Left renal cortex interstitium (tissue), 4 donors: ENCODE measurements around the gene MRPS18A. TPM values are rescaled to one million over a fixed set of nuclear protein-coding genes. Genes with fewer than 3 reads are reported as not detected.

Experiments used
- DNase-seq, 4 donors: peaks; one replicate each; pipeline ENCODE4 v3.0.0-alpha.2; 2013; ENCODE audit warnings: low read depth in 4 of 4, low spot score in 2 of 4, missing footprints in 1 of 4
- polyA plus RNA-seq, 4 donors: library from polyadenylated mRNA; unstranded; fragments of 120-200 nt; gene quantifications; one replicate each; pipeline ENCODE4 v1.2.1, GENCODE V29; 2013; ENCODE audit not compliant: insufficient read length in 4 of 4

Gene MRPS18A
- polyA plus RNA-seq, 4 donors = 40.5 to 62.0 (median 49.1) TPM

DNA sequence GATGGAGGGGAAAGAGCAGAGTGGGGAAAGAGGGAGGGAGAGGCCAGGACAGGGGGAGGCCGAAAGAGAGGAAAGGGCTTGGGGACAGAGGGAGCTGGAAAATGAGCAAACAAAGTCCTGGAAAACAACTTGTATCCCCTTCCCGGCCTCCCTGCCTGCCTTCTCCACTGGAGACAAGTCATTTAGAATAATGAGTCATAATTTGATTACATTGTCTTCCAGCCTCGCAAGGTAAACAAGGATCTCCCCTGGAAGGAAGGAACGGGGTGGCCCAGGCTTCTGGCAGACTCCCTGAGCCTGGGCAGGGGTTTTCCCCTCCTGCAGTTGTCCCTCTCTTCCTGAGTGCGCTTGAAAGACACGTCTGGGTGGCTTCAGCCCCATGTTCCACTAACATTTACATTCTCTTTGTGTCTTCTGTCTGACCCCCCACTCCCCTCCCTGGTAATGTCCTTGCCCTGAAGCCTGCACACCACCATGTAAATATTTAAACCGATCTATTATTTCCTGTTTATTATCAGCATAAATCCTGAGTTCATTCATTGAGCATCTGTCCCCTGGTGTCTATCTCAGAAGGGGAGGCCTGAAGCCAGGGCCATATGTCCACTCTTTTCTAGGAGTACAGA, 12.1 kb upstream of the MRPS18A start:
- DNase-seq = no peak

DNA sequence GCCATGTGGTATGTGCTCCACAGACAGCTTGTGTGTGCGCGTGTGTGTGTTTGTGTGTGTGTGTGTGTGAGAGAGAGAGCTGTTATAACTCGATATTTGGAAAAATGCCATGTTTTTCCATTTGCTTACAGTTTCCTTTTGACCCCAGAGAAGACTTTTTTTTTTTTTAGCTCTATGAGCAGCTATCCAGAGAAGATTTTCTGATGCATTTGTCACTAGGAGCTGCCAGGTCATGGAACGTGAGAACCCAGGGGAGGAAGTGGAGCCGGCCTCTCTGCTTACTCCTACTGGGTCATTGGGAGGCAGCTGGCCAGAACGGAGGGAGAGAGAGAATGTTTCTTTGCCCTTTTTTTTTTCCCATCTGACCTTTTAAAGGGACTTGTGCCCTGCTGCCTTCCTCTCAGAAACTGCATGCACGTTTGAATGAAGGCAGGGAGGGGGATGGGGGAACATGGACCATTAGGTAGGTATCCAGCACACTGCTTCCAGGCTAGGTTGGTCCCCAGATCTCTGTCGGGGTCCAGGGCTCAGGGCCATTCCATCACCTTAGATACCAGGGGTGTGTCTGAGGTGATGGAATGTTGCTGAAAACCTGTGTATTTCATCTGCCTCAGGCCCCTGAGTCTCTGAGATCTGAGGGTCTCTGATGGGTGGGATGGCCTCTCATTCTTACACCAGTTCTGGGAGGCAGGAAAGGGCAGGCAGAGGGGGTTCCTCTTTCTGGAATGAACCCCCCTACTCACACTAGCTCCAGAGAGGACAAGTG, 11.2 kb upstream of the MRPS18A start:
- no peak for DNase-seq

DNA sequence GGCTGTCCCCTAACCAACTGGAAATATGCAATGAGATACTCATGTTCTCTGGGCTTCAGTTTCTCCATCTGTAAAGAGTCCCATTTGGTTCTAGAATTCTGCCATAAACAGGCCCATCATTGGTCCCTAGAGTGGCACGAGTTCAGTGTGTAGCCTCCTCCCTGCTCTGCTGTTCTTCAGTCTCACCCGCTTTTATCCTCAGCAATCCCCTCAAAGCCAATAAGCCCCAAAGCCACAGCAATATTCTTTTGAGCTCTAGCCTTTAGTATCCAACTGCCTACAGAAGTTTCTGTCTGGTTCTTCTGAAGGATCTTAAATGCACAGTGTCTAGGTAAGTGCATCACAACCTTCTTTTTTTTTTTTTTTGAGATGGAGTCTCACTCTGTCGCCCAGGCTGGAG, 9.8 kb upstream of the MRPS18A start:
- no peak for DNase-seq

DNA sequence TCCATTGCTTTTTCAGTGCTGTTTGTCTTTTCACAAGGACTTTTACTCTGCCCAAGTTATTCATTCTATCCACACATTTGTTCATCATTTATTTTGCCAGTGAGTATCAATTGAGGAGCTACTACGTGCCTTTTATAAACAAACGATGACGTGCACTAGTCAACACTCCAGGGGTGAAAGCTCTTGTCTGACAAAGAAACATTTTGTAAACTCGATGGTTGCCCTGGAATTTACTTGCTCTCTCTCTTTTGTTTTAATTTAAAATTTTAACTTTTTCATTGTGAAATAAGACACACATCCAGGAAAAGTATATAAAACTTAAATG, 8.3 kb upstream of the MRPS18A start:
- DNase-seq = no peak

DNA sequence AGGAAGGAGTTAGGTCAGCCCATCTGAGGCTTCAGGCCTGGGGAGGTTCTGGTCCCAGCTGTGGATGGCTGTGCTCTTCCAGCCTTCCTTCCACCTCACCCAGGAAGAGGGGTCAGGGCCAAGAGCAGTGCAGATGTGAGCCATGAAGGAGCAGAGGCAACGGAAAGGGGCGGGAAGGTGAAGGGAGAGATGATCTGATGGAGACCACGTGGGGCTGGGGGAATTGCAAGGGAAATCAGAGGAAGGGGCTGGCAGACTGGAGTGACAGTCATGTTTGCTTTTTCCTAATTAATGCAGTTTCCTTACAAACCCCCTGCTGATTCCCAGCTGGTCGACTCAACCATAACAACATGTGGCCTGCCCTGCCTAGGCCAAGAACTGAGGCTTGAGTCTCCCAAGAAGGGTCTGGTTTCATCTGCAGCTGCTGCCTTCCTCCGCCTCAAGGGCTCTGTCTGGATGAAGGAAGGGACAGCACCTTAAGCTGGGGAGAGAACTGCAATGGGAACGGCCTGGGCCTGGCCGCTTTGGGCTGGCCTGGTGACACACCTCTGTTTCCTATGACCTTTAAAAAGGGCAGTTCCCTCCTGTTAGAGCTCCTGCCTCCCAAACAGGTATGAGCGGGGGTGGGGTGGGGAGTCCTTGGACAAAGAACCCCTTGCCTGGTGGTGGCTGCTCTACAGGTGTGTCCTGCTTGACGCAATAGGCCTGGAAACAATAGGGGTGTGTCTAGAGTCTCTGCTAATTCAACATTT, 7.8 kb upstream of the MRPS18A start:
- DNase-seq = no peak

DNA sequence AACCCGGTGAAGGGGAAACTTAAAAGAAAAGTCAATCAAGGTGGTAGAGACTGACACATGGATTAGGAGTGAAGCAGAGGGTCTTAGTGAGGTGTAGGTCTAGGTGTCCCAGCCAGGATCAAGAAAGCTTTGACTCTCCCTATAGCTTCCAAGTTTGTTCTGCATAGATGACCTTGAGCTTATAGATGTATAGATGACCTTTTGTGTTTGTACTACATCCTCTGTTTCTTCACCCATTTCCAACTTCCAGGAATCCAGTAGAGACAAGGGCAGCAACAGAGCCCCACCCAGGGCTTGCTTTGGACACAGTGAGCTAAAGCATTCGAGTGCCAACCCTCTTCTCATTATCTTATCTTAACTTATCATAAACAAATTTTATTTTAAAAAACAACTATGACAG, 1.8 kb upstream of the MRPS18A start:
- no peak for DNase-seq

DNA sequence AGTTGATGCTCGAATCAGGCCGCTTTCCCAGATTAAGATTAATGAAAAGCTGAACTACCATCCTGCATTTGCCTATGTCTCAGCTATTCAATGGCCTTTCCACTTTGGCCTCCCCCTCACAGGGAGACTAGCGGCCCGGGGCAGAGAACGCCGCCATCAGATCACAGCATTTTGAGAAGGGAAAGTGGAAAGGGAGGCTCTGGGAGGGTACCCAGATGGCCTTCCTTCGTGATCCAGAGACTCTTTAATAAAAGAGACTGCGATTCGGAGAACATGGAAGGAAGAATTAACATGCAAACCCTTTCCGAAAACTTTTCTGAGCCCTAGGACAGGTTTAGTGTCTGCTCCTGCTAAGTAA, 533 bp downstream of the MRPS18A start:
- no peak for DNase-seq

DNA sequence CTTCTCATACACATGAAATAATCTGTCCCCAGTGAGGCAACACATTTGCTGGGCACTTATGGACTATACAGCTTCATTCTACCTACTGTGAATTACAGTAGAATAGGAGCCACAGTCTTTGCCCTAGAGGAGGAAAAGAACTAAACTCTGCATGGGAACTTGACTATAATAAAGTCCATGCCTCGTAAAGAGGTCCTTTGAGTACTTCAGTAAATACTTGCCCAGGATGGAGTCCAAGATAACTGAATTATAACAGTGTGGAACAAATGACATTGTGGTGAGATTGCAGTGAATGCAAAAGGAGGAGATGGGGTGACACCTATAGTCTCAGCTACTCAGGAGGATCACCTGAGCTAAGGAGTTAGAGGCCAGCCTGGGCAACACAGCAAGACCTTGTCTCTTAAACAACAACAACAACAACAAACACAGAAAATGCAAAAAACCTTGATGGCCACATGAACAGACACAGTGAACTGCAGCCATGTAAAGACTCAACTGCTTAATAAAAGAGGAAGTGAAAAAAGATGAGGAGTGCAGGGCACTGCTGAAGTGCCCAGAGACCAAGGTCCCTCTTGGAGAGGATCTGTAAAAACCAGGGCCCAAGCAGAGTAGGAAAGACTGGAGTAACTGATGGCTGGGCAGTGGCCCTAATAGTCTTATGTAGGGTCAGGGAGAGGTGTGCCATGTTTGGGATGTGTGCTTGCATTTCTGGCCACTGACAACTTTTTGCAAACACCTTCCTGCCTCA, 3.7 kb downstream of the MRPS18A start:
- no peak for DNase-seq

DNA sequence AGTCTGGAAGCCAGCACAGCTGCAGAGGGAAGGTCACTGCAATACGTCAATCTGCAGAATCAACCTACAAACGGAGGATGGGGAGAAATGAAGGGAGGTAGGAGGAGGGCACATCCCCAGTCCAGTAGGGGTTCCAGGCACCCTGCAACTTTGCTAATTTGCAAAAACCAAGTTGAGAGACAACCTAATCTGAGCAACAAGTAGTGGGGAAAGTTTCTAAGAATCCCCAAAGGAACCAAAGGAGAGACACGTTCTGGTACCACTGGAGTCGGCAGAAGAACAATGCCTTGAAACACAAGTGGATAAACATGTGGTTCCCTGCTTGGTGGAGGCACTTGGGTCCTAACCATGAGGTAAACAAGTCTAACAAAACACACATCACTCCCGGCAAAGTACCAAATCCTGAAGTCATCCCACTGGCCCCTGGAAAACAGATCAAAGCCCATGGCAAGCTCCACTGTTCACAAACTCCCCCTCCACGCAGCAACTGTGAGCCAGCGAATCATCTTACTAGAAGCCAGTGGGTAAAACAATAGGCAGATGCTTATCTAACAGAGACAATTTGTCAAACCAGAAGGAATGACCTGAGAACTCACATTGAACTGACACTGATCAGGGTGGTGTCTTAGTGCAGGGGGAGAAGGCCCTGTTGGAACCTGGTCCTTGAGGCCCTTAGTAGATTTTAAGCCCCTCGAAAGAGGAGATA, 4.7 kb downstream of the MRPS18A start:
- DNase-seq = no peak

DNA sequence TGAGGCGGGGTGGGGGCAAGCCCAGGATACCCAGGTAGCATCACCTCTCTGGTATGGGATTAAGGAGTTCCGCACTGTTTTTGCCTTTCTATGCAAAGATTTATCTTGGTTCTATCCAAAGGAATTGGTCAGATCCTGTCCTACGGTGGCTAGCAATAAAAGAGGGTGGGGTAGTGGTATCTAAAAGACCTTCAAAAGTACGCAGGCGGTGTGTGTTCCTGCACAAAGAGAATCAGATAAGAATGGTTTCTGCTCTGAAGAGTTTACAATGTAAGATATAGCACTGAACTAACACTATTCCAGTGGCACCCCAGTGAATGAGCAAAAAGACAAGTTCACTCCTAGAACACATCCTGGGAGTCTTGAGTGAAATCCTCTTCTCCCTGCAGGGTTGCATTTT, 6.3 kb downstream of the MRPS18A start:
- no peak for DNase-seq

DNA sequence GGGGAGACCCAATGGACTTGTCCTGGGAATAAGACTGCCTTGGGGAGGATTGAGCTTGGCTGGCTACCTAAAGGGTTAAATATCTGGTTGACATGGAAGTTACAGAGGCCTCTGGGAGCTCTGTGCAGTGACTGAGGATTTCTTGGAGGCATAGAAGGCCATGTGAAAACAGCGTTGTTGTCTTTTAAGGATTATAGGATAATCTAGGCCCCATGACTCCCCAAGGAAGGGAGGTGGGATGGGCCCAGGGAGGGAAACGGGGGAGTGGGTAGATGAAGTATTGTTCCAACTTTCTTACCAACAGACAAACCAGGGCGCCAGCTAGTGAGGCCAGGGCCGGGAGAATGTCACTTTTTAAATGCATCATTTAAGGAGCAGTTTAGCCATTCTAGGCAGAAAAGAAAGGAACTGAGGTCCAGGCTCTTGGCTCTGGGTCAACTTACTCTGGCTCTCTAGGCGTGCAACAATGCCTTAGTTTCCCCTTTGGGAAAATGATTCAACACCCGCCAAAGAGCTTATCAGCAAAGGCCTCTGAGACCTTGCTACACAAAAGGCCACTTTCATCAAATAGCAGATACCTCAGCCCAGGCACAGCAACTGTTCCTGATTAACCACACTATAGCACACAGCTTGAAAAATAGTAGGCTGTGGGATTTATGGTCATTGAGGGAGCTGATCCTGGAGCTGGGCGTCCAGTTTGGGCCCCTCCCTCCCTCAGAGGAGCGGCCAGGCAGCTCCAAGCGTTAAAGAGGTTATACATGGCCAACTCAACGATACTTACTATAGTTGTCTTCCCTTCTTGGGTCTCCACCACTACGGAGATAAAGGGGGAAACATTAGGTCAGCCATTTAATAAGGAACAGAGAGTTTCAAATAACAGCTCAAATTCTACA, 7.0 kb downstream of the MRPS18A start:
- no peak for DNase-seq

DNA sequence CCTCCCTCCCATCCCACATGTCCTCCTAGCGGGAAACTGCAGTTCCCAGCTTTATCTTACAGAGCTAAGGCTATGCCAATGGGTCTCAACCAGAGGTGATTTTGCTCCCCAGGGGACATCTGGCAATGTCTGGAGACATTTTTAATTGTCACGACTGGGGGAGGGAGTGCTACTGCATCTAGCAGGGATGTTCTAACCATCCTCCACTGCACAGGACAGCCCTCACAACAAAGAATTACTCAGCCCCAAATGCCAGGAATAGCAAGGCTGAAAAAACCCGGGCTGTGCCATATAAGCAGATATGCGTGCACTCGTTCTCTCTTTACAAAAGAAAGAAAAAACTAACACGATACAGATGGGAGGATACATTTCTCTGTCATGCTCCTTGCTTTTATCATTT, 8.5 kb downstream of the MRPS18A start:
- no peak for DNase-seq

DNA sequence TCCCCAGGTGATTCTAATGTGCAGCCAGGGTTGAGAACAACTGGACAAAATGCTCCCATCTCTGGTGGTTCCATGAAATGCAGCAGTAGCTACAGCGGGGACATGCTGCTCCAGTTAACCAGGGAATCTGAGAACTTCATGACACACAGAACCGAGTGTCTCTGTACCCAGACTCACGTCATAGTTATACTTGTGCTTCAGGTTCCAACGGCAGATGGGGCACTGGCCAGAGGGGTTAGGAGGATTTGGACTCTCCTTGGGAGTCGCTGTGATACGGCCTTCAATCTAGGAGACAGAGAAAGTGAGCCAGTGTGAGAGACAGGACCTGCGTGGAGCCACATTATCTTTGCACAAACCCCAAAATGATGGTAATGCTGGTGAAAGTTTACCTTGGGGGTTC, 9.2 kb downstream of the MRPS18A start:
- no peak for DNase-seq

DNA sequence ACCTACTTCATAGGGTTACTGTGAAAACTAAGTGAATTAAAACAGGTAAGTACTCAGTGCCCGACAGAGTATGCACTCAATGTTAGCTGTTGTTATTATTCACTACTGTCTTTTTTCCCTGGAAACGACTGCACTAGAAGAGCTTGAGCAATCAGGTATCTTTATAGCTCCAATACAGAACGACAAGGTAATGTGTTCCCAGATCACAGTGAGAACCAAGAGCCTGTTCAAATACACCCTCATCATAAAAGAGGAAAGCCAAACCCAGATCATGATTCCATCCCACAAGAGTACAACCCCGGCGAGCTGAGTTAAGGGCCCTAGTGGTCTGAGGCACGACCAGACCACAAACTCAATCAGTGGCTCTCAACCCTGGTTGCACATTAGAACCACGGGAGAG, 9.8 kb downstream of the MRPS18A start:
- no peak for DNase-seq

DNA sequence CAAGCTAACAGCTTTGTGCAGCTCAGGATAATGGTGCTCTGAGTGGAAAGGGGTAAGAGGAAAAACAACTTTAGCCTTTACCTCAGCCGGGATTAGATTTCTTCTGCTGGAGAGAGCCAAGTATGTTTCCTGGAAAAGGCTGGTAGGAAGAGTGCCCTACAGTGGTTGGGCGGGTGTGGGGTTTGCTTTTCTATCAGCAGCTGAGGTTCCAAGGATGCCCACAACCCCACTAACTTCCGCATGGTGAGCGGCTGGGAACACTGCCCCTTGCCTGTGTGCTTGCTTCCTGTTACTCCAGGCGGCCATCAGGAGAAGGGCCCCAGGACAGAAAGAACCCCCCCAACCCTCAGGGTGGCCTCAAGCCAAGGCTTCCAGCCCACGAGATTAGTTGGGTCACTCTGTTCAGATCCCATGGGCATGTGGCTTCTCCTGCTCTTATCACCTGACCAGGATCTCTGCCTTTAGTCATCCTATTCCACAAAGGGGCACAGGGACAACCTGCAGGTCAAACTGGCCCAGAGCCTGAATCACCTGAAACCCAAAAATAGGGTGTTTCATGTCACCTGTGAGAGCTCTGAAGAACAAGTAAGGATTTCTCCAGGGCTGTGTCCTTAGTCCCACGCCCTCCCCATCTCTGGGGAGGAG, 10.5 kb downstream of the MRPS18A start:
- no peak for DNase-seq

DNA sequence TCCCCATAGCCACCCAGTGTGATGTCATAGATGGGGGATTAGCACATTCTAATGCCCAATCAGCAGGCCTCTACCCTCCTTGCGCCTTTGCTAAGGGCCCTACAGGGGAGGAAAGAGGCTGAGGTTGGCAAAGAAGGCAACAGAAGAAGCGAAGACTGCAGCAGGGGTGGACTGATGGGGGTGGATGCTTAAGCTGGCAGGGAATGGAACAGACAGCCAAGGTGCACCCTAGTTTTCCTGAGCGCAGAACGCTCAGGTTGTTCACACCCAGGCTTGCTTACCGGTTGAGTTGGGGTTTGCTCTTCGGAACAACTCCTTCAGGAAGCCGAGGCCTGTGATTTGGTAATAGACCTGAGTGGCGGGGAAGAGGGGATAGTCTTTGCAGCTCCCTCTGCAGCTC, 12.7 kb downstream of the MRPS18A start:
- no peak for DNase-seq

DNA sequence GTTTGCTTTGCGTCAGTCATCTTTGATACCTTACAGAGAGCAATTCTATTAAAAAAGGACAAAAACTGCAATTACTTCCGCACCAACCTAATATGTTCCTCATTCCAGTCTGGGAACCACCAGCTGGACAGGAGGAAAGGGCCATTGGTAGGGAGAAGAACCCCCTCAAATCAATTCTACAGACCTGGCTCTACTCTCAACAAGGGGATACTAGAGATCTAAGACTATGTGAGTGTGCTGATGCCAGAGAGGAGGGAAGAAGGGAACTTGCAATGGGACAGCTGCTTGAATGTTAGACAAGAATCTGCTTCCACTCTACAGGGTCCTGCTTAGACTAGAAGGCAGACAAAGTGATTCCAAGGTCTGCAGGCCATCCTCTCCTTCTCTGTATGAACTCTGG, 13.3 kb downstream of the MRPS18A start:
- DNase-seq = no peak

DNA sequence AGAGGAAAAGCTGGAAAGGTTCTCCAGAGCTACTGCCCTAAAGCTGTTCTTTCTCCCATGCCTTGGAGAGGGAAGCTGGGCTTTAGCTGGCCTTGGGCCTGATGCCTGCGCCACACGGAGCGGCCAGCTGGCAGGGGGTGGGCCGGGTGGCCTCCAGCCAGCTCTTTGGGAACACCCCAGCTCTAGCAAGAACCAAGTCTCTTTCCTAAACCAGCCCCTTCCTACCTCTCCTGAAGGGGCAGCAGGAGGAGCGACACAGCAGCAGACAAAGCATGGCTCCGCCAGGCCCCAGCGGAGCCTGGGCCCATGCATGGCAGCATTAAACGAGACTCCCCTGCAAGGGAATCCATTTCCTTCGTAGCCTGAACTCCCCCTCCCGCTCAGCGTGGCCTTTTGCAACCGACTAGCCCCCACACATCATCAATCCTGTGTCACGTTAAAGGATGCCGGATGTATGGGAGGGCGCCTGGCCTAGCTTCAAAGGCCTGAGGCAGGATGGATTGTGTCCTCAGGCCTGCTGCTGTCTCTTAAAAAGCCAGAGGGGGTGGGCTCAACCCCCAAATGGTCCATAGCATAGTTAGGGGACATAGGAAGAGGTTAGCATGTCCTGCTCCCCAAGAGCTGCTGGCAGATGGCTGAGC, 14.0 kb downstream of the MRPS18A start:
- DNase-seq = peak in 1 of 4 donors; percentile 81
